ENCODE data around the gene IZUMO1R. TPM values are rescaled to one million over a fixed set of nuclear protein-coding genes. Genes with fewer than 3 reads are reported as not detected.

IZUMO1R gene
- total RNA-seq, 1 experiment from 2014 or later: not detected

DNA sequence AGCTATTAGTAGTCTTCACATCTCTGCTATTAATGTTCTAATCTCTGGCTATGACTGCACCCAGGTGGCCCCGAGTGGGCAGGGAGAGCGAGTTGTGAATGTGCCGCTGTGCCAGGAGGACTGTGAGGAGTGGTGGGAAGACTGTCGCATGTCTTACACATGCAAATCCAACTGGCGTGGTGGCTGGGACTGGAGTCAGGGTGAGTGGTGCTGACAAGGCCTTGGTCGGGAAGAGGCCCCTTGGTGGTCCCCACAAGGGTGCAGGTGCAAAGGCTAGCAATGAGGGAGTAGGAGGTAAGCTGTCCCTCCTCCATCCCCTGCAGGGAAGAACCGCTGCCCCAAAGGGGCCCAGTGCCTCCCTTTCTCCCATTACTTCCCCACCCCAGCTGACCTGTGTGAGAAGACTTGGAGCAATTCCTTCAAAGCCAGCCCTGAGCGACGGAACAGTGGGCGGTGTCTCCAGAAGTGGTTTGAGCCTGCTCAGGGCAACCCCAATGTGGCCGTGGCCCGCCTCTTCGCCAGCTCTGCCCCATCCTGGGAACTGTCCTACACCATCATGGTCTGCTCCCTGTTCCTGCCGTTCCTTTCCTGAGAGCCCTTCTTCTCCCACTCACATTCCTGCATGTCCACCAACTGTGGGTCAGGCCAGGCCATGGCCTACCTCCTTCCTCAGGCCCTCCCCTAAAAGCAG, 2.9 kb downstream of the IZUMO1R start:
- Histone ChIP-seq H4K8ac (replicated peaks; ENCODE audit: insufficient read length, low read depth, low read length) (no peak overlapping the region), H3K79me1 (ENCODE audit: insufficient read depth, low read depth, low read length, poor library complexity, severe bottlenecking) (no peaks in the 10 kb centered on the region), H3T11ph (ENCODE audit: low read length) (no peak overlapping the region), H4K20me1 (ENCODE audit: control insufficient read depth, insufficient read depth, insufficient read length) (no peaks in the 10 kb centered on the region), H4K5ac (ENCODE audit: insufficient read length, low read depth, low read length) (no peak overlapping the region), H3K9me3 (ENCODE audit: control insufficient read depth, low read depth, low read length) (no peaks in the 10 kb centered on the region), H3K4me2 (ENCODE audit: insufficient read depth, insufficient read length, low read length) (no peak overlapping the region), H2AK5ac (ENCODE audit: insufficient read length, low read length) (no peak overlapping the region), H2BK5ac (ENCODE audit: insufficient read length, low read length) (no peak overlapping the region), H2BK20ac (ENCODE audit: low read depth, low read length, poor library complexity, severe bottlenecking) (no peak overlapping the region), H2BK15ac (ENCODE audit: low read depth, low read length) (no peak overlapping the region), H3K18ac (ENCODE audit: insufficient read length, low read depth, low read length) (no peak overlapping the region), H3K23ac (ENCODE audit: insufficient read length, low read depth, low read length) (no peak overlapping the region), H3K27ac (ENCODE audit: insufficient read length, low read depth, low read length) (no peak overlapping the region), H2AFZ (ENCODE audit: low read length) (no peak overlapping the region), H2BK120ac (ENCODE audit: low read depth, low read length, poor library complexity, severe bottlenecking) (no peak overlapping the region), H3K9ac (ENCODE audit: extremely low read depth, insufficient read length, low read length) (no peak overlapping the region), H4K91ac (ENCODE audit: insufficient read length, low read depth, low read length) (no peak overlapping the region), H3K4me1 (ENCODE audit: insufficient read depth, low read length) (peaks cover 2% of the 10 kb centered on the region; the same call in 1 of the 2 replicates), H3K56ac (ENCODE audit: insufficient read length, low read depth, low read length) (no peak overlapping the region), H2BK12ac (ENCODE audit: insufficient read length, low read depth, low read length) (no peak overlapping the region), H3K14ac (ENCODE audit: insufficient read depth, low read length) (no peak overlapping the region; the same call in 1 of the 2 replicates), H3K4ac (ENCODE audit: low read depth, low read length) (no peak overlapping the region), H3K27me3 (ENCODE audit: insufficient read depth, low read length) (no peaks in the 10 kb centered on the region), H3K79me2 (ENCODE audit: insufficient read depth, low read length) (no peaks in the 10 kb centered on the region), H3K23me2 (ENCODE audit: insufficient read length, low read depth, low read length, poor library complexity, severe bottlenecking) (no peaks in the 10 kb centered on the region)
- Mint-ChIP-seq H3K36me3 (ENCODE audit: insufficient read depth in 1 of 3, low read depth in 3 of 3) (no peaks in the 10 kb centered on the region), H3K27me3 (ENCODE audit: low read depth) (peaks cover 2% of the 10 kb centered on the region; the same call in 1 of the 2 replicates), H3K27ac (peak overlapping the region in 1 of 3 experiments; percentile 41; a peak in 1 of 7 replicates), H3K4me1 (peaks cover 15 to 16% of the 10 kb centered on the region in 2 experiments), H3K9me3 (no peaks in the 10 kb centered on the region), H3K4me3 (no peak overlapping the region)
- TF ChIP-seq, protein P1, sequence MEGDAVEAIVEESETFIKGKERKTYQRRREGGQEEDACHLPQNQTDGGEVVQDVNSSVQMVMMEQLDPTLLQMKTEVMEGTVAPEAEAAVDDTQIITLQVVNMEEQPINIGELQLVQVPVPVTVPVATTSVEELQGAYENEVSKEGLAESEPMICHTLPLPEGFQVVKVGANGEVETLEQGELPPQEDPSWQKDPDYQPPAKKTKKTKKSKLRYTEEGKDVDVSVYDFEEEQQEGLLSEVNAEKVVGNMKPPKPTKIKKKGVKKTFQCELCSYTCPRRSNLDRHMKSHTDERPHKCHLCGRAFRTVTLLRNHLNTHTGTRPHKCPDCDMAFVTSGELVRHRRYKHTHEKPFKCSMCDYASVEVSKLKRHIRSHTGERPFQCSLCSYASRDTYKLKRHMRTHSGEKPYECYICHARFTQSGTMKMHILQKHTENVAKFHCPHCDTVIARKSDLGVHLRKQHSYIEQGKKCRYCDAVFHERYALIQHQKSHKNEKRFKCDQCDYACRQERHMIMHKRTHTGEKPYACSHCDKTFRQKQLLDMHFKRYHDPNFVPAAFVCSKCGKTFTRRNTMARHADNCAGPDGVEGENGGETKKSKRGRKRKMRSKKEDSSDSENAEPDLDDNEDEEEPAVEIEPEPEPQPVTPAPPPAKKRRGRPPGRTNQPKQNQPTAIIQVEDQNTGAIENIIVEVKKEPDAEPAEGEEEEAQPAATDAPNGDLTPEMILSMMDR (conservative IDR thresholded peaks at IDR 0.05): no peak
- WGBS (ENCODE audit: extremely low coverage, insufficient read length, low lambda C conversion rate): no CpG with 5 or more reads among the region's 14 CpGs
- no peak for DNase-seq

All from H9 (cell line).